Uterus (tissue), 2 donors: ENCODE measurements around the gene FERD3L.

ENCODE experiments used
- POLR2A ChIP-seq, 2 donors: fragments of 450-650 bp; IDR thresholded peaks; one replicate each; pipeline ENCODE4 v1.6.1; 2016; ENCODE audit warnings: antibody characterized with exemption in 2 of 2, mild to moderate bottlenecking in 1 of 2, moderate library complexity in 1 of 2
- TF ChIP-seq, protein P1 (sequence below), 4 experiments: fragments of 200-600 bp in 2 of 4; fragments of 450-650 bp in 2 of 4; sonication (generic) in 2 of 4; IDR thresholded peaks; one replicate each; pipeline ENCODE4 v1.5.1; 2016 to 2019; ENCODE audit warnings: antibody characterized with exemption in 4 of 4, mild to moderate bottlenecking in 2 of 4, moderate library complexity in 1 of 4

DNA sequence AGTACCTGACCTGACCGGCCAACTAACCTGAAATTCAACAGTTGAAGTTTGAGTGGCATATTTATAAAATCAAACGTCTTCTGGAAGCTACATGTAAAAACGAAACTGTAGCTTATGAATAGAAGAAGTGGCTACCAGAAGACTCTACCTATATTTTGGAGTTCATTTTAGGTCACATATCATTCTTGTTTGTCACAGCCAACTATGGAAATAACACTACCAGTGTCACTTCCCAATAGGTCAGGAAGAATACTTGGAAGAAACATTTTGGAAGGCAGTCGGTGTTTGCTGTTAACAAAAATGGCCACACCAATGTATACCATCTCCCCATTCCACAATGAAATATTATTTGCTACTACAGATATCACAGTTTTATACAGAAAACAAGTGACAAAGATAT is 40.4 kb downstream of the FERD3L start:
- TF ChIP-seq, protein P1, sequence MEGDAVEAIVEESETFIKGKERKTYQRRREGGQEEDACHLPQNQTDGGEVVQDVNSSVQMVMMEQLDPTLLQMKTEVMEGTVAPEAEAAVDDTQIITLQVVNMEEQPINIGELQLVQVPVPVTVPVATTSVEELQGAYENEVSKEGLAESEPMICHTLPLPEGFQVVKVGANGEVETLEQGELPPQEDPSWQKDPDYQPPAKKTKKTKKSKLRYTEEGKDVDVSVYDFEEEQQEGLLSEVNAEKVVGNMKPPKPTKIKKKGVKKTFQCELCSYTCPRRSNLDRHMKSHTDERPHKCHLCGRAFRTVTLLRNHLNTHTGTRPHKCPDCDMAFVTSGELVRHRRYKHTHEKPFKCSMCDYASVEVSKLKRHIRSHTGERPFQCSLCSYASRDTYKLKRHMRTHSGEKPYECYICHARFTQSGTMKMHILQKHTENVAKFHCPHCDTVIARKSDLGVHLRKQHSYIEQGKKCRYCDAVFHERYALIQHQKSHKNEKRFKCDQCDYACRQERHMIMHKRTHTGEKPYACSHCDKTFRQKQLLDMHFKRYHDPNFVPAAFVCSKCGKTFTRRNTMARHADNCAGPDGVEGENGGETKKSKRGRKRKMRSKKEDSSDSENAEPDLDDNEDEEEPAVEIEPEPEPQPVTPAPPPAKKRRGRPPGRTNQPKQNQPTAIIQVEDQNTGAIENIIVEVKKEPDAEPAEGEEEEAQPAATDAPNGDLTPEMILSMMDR (IDR thresholded peaks at IDR 0.05): no peak
- TF ChIP-seq POLR2A (IDR thresholded peaks at IDR 0.05): no peak
